DOHH2 (cell line): ENCODE data around the gene GNB3.

ENCODE experiments used
- CTCF ChIP-seq: fragments of 200-600 bp; sonication (generic); IDR thresholded peaks from one replicate; pipeline ENCODE4 v1.5.1; 2014; ENCODE audit warnings: antibody characterized with exemption, mild to moderate bottlenecking, low read depth, low read length; ENCODE audit not compliant: poor library complexity, severe bottlenecking
- EZH2phosphoT487 ChIP-seq: fragments of 200-600 bp; sonication (generic); IDR thresholded peaks from 2 replicates; pipeline ENCODE4 v1.6.1; 2017; ENCODE audit warnings: borderline replicate concordance, mild to moderate bottlenecking, antibody characterized with exemption, low read length, moderate library complexity, mixed read lengths

- TF ChIP-seq CTCF, result no peak
- TF ChIP-seq EZH2phosphoT487, result no peak
Measured at GRCh38 chr12:6810758-6811157, 30.0 kb upstream of the GNB3 start.
